ENCODE data around the gene SPATA31A5. TPM values are rescaled to one million over a fixed set of nuclear protein-coding genes. Genes with fewer than 3 reads are reported as not detected.
"Not testable (repeated sequence)": the region's sequence is repeated elsewhere in the genome, so short reads cannot be mapped to it uniquely, and the experiment has no call there.

The SPATA31A5 gene
- total RNA-seq, result not detected in 2 replicates

DNA sequence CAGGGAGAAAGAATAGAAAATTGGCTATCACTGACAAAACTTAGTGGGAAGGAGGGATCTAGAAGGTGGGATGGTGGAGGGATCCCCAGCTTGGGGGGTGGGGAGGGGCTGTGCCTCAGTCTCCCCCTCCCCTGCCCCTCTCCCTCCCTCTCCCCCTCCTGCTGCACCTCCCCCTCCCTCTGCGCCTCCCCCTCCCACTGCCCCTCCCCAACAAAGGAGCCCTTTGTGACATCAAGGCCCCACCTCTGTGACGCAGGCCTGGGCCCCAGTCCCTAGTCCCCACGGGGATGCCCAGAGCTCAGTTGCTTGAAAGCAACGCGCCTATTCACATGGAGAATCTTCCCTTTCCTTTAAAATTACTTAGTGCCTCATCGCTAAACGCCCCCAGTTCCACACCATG lies at the start of gene SPATA31A5:
Gene SPATA31A5, plus strand, starts transcription at position 301 of the 400 bp plus-strand sequence. Its CDS starts 29 bp downstream, at position 330.
- H3K4me3 Mint-ChIP-seq; H3K27me3 Mint-ChIP-seq (ENCODE audit: insufficient read depth); H3K4me1 Mint-ChIP-seq (ENCODE audit: low read depth); H3K36me3 Mint-ChIP-seq (ENCODE audit: low read depth); DNase-seq (ENCODE audit: low spot score); intact Hi-C loops (cut with micrococcal nuclease); H3K27ac Mint-ChIP-seq; H3K9me3 Mint-ChIP-seq: not testable (repeated sequence)

DNA sequence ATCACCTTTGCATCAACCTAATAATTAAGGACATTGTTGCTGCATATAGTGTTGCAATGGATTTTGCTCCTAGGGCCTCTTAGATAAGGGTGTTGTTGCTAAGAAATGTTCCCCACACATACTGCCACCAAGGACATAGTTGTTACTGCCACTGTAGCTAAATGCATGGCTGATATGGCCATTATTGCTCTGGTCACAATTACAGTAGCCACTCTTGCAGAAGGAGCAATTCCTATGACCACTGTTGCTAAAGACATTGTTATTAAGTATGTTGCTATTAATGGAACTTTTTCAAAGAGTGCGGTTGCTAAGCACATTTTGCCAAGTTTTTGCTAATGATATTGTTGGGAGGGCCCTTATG lies 48.8 kb downstream of the SPATA31A5 start:
- H3K27ac Mint-ChIP-seq; H3K4me1 Mint-ChIP-seq (ENCODE audit: low read depth); DNase-seq (ENCODE audit: low spot score); intact Hi-C loops (cut with micrococcal nuclease); H3K36me3 Mint-ChIP-seq (ENCODE audit: low read depth); H3K4me3 Mint-ChIP-seq; H3K27me3 Mint-ChIP-seq (ENCODE audit: insufficient read depth); H3K9me3 Mint-ChIP-seq: not testable (repeated sequence)

DNA sequence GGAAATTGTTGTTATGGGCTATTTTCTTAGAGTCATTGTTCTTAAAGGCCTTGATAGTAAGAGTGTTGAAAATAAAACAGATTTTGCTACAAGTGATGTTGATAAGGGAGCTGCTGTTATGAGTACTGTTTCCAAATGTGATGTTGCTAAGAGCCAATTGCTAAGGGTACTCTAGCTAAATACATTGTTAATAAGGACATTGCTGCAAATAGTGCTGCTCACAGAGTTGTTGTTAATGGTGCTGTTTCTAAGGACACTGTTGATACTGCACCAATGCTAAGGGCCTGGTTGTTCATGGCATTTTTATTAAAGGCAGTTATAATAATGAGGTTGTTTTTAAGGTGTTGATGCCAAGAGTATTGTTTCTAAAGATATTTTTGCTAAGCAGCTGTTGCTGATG lies 52.2 kb downstream of the SPATA31A5 start:
- H3K4me3 Mint-ChIP-seq; H3K27me3 Mint-ChIP-seq (ENCODE audit: insufficient read depth); H3K27ac Mint-ChIP-seq; DNase-seq (ENCODE audit: low spot score); H3K4me1 Mint-ChIP-seq (ENCODE audit: low read depth); intact Hi-C loops (cut with micrococcal nuclease); H3K36me3 Mint-ChIP-seq (ENCODE audit: low read depth); H3K9me3 Mint-ChIP-seq: not testable (repeated sequence)
